Choroid plexus epithelial cell (primary cell): ENCODE results near the gene HMBS.

Experiments
- DNase-seq: peaks from one replicate; pipeline ENCODE4 v3.0.0-alpha.2; 2010; ENCODE audit warnings: low read depth
- H3K4me3 ChIP-seq: 2 replicates; pipeline ENCODE4 v1.5.1; 2011; ENCODE audit warnings: low read depth, mild to moderate bottlenecking, control low read depth, low read length, moderate library complexity
- TF ChIP-seq, protein P1 (sequence below): conservative IDR thresholded peaks from 2 replicates; pipeline ENCODE4 v1.5.1; 2011; ENCODE audit warnings: low read depth, mild to moderate bottlenecking, control low read depth, inconsistent platforms, low read length, moderate library complexity

Gene HMBS

GRCh38 chr11:119047205-119047604 lies 37.5 kb upstream of the HMBS start:
- no peak overlapping the region for H3K4me3 ChIP-seq
- no peak for DNase-seq
- TF ChIP-seq, protein P1, sequence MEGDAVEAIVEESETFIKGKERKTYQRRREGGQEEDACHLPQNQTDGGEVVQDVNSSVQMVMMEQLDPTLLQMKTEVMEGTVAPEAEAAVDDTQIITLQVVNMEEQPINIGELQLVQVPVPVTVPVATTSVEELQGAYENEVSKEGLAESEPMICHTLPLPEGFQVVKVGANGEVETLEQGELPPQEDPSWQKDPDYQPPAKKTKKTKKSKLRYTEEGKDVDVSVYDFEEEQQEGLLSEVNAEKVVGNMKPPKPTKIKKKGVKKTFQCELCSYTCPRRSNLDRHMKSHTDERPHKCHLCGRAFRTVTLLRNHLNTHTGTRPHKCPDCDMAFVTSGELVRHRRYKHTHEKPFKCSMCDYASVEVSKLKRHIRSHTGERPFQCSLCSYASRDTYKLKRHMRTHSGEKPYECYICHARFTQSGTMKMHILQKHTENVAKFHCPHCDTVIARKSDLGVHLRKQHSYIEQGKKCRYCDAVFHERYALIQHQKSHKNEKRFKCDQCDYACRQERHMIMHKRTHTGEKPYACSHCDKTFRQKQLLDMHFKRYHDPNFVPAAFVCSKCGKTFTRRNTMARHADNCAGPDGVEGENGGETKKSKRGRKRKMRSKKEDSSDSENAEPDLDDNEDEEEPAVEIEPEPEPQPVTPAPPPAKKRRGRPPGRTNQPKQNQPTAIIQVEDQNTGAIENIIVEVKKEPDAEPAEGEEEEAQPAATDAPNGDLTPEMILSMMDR, result no peak

DNA sequence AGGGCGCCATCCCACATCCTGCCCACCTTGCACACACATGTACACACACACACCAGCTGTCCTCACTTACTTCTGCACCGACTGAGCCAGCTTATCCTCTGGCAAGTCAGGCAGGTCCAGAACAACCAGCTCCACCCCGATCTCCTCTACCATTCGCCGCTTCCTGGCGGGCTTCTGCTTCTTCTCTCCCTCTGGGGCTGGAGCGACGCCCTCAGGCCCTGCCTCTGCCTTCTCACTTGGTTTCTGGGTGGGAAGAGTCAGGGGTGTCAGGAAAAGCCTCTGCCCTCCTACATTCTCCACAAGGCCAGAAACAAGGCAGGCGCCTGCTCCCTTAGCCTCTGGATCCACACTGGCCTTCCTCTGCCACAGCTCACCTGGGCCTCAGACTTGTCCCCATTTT lies 36.0 kb upstream of the HMBS start:
- TF ChIP-seq, protein P1, result no peak
- H3K4me3 ChIP-seq, result no peak overlapping the region

GRCh38 chr11:119049081-119049480 lies 35.6 kb upstream of the HMBS start:
- H3K4me3 ChIP-seq, result no peak overlapping the region
- DNase-seq, result no peak
- TF ChIP-seq, protein P1, result no peak

More for the DNA sequence above, 36.0 kb upstream of the HMBS start:
- no peak for DNase-seq

DNA sequence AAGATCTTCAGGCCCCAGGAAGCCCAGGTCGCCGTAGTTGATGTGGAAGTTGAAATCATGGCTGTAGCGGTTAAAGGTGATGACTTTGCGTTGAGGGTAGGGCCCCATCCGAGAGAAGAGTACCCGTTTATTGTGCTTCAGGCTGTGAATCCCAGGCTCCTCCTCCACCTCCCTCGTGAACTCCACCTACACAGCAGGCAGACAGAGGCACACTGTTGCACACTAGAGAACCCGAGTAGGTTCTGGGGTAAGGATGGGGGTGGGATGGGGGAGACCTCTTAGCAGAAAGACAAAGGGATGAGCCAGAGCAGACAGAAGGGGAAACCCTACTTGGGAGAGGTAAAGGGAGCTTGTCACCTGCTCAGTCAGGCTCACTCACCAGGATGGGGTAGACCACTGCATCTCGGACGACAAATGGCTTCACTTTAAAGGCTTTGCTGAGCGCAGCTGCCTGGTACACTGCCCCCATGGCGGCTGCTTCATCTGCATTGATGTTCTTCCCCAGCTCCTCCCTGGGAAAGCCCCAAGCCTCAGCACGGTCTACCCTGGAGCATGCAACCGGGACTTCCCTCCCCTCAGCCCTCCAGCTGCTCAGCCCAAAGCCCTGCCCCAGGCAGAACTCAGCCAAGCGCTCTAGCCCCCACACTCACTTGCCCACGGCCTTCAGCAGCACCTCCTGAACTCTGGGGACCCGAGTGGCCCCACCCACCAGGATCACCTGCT lies 33.1 kb upstream of the HMBS start:
- TF ChIP-seq, protein P1, result no peak
- H3K4me3 ChIP-seq, result no peak overlapping the region
- DNase-seq, result no peak

DNA sequence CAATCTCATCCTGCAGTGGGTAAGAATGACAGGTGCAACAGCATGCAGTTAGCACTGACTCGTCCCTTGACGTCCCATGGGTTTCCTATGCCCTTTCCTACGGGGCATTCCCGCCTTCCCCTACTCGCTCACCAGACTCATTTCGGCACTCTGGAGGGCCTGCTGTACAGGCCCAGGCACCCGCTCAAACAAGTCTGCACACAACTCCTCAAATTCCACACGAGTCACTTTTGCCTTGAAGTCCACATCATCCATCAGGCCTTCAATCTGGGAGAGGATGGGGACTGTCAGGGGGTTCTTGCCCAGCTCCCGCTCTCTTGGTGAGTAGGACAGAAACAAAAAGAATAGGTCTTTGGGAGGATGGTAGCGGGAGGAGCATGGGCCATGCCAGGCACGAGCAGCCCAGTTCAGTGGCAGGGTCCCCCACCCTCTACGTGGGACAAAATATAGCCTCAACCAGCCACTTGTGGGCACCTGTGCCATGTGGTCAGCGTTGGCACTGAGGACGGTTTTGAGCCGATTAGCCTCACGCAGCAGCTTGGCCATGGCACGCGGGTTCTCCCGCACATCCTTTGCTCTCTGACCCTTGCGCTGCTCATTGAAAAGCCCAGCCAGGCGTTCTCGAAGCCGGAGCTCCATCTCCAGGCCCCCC lies 32.4 kb upstream of the HMBS start:
- TF ChIP-seq, protein P1, result no peak
- no peak overlapping the region for H3K4me3 ChIP-seq
- no peak for DNase-seq

- no peak overlapping the region for H3K4me3 ChIP-seq
- TF ChIP-seq, protein P1, result no peak
- no peak for DNase-seq
Measured at GRCh38 chr11:119054418-119054817, 30.3 kb upstream of the HMBS start.

DNA sequence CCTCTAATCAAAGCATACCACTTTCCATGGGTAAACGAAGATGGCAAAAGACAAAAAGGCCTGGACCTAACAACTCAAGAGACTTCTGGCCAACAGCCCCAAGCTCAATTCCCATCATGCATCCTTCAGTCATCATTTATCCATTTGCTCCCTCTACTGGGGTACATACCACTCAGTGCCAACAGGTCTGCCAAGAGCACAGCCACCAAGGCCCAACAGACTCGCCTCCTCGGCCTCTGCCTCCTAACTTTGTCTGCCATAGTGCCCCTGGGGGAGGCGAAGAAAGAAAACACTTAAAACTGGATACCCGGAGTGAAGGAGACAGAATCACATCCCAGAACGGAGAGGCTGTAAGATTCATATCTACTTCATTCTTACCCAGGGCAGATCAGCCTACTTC lies 28.8 kb upstream of the HMBS start:
- TF ChIP-seq, protein P1, result peak; percentile 28
- peak; percentile 50 for DNase-seq
- peak overlapping the region; percentile 88 for H3K4me3 ChIP-seq
